Measurements from ENCODE around the gene GPHB5. TPM values are rescaled to one million over a fixed set of nuclear protein-coding genes. Genes with fewer than 3 reads are reported as not detected.
A peak's percentile ranks its signal among the peaks of the same experiment; 100 is the strongest.
"Not testable (repeated sequence)": the region's sequence is repeated elsewhere in the genome, so short reads cannot be mapped to it uniquely, and the experiment has no call there.

GPHB5 gene
- total RNA-seq, 1 donor from 2014 or later = not detected

- DNase-seq (ENCODE audit: low spot score) = no peak
Observed at GRCh38 chr14:63295231-63295685, 23.5 kb downstream of the GPHB5 start.

- no peak for DNase-seq (ENCODE audit: low spot score)
Observed at GRCh38 chr14:63292805-63293204, 25.9 kb downstream of the GPHB5 start.

DNA sequence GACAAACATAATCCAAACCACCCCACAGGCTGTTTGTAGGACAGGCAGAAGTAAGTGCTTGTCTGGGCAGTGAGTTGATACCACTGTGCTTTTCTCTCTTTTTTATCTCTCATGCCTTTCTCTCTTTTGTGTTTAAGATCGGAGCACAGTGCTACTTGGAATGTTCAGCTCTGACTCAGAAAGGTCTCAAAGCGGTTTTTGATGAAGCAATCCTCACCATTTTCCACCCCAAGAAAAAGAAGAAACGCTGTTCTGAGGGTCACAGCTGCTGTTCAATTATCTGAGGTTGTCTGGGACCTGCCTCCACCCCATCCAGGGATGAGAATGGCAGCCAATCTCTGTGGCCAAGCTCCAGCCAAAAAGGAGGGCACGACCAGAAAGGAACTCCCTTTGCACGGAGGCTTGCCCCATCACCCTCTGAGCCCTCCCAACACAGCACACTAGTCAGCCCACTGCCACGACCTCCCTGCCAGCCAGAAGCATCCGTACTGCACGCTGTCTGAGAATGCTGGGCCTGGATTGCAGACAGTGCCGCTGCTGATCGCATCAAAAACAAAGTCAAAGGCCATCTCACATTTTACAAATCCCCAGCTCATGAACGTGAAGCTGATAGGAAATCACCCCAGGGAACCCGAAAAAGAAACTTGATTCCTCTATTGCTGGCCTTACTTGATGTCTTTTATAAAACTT lies 27.8 kb downstream of the GPHB5 start:
- DNase-seq (ENCODE audit: low spot score) = no peak

DNA sequence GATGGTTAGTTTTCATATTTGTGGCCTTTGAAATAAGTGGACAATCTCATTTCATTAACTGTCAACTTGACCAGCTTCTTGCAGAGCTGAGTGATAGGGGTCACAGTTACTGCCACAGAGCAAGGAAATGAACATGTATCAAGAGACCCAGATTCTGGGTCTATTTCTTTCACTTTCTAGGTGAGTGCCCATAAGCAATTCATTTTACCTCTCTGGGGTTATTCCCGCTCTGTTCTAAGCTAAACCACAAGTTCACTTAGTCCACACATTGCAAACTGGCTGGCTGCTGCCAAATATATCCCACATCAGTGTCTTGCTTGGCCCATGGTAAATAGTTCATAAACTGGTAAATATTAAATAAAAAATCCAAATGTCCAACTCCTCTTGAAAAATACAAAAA lies 29.9 kb downstream of the GPHB5 start:
- DNase-seq (ENCODE audit: low spot score) = no peak

DNA sequence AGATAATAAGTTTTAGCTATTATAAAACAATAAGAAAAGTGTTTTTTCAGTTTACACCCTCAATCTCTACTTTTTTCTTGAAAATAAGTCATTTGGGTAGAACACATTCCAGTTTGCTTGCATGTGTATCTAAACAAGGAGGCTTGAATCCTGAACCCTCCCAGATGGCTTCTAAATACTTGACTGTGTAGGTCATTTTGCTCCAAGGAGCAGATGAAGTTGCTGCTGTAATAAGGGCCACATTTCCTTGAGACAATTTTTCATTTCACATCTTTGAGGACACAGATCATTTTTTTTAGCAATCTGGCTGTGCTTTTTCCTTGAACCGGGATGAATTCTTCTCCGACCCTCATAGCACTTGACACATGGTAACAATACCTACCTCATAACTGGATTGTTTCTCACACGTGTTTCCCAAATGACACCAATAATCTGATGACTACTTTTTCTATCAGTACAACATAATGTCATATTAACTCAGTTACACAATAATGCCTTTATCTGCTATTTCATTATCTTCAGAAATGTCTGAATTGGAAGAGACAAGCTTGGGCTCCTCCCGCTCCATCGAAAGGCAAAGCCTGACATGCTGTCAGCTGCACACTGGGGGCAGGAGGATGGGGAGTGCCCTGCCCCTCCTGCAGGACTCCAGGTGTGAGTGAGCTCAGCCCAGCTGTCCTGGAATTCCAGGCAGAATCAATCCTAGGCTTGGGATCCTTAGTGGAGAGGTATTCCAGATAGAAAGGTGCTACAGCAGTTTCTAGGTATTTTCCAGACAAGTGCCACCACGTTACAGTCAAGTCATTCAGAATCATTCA lies 30.9 kb downstream of the GPHB5 start:
- DNase-seq (ENCODE audit: low spot score) = no peak

DNA sequence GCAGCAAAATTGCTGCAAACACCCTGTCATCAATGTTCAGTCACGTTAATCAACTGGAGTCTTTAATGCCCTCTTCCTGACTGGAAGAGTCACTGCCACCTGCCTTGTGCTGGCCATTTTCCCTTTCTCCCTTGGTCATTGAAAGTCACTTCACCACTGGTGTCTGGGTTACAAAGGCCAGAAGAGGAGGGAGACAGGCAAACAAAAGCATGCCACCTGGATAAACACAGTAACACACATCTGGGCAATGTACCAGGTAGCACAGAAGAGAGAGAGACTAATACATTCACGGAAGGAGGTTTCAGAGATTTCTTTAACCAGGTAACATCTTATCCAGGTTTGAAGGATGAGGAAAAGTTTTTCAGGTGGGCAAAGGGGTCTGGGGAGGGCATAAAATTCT lies 32.7 kb downstream of the GPHB5 start:
- no peak for DNase-seq (ENCODE audit: low spot score)

DNA sequence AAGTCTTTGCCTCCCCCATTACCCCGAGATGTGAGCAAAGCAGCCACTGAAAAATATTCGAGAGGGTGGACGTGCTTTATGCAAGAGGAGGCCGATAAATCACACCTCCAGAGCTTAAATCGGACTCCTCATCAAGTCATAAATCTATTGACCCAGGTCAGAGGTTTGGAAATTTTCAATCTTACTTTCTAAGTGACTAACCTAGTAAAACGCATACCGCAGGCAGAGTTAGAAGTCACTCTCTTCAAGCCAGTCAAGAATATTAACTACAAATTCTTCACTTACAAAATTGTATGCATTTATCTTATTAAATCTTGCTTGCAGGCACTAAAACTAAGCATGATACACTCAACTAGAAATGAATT lies 34.9 kb downstream of the GPHB5 start:
- DNase-seq (ENCODE audit: low spot score) = no peak

DNA sequence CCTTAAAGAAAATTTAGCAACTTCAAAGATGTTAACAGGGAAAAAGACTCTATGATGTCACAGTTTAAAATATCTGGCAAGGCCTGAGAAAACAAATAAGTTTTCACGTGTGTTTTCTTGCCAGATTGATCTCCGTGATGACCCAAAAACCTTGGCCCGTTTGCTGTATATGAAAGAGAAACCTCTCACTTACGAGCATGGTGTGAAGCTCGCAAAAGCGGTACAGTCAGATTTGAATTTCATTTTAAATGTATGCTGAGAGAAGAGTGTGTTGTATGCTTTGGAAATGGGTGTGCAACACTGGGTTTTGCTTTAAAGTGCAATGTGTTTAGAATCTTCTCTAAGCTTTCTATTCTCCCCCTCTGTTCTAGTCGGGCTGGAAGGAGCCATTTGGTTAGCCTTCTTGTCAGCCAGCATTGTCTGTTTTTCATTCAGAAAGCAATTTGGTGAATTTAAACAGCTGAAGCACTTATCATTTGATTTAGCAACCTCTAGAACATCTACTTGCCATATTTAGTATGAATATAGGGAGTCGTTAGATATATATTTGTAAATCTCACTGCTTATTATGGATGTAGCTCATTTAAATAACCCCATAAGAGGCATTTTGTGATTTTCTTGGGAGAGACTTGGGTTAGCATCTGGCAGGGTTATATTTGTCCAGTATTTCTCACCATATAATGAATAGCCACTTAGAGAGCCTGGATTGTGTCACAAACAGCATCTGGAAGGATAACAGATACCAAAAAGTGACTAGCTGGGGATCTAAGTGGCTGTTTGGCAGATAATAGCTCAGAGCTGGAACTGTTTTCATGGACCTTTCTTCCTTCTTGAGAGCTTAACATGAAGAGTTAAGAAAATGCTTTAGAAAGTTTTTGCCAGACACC lies 35.5 kb downstream of the GPHB5 start:
- peak; percentile 88 for DNase-seq (ENCODE audit: low spot score)

GRCh38 chr14:63279933-63280332 lies 38.8 kb downstream of the GPHB5 start:
- DNase-seq (ENCODE audit: low spot score) = not testable (repeated sequence)

DNA sequence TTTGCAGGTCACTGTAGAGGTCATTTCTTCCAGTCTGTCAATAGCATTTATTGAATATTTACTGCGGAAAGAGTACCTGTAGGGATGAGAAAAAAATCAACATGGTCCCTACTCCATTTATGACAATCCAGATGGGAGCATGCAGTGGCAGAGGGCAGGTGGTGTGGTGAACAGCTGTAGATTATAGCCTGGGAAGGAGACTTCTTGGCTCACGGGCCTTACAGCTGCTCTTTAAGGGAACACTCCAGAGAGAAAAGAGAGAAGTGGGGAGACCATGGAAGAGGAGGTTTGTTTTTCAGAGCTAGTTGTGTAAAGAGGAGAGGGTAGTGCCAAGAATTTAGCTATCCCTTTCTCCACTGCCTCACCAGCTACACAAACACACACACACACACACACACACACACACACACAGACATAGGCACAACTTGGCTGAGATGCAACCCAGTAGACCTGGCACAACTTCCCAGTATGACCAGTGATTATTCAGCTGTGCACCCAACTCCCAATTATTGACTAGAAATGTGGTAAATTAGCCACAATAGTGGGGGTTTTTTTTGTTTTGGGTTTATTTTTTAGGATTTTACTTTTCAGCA lies 41.0 kb downstream of the GPHB5 start:
- no peak for DNase-seq (ENCODE audit: low spot score)

DNA sequence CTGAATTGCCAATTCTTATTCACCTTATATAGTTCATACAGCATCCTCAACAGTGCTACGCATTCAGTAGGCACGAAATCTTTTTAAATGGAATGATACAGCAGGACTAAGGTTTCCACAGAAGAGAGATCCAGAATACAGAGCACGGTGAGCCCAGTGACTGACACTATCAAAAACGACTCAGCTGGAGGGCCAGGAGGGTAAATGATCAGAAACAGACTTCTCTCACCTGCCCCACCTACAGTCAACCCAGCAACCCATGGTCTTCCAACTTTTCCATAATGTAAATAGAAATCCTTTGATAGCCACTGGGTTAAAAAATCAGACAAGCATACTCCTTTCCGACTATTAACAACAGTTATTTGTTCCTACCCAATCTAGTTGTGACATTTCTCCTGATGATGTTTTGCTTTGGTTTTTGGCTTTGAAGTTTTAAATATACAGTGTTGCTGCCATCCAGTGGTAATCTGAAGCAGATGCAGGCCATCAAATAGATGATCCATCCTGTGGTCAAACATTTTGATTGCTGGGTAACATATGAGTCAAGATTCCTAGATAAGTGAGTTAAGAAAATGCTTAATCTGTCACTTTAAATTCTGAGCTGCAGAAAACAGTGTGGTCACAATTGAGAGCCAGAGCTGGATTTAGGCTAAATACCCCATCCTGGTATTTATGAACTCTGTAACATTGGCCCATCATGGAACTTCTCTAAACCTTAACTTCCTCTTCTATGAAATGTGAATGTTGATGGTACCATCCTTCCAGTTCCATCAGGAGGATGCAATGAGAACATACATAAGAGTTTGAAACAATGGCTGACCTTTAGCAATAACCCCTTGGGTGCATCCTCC lies 42.0 kb downstream of the GPHB5 start:
- DNase-seq (ENCODE audit: low spot score) = peak; percentile 57

- DNase-seq (ENCODE audit: low spot score) = no peak
Observed at GRCh38 chr14:63276016-63276415, 42.7 kb downstream of the GPHB5 start.

- no peak for DNase-seq (ENCODE audit: low spot score)
Observed at GRCh38 chr14:63275611-63276010, 43.1 kb downstream of the GPHB5 start.

- peak; percentile 40 for DNase-seq (ENCODE audit: low spot score)
Observed at GRCh38 chr14:63273717-63274655, 44.7 kb downstream of the GPHB5 start.

DNA sequence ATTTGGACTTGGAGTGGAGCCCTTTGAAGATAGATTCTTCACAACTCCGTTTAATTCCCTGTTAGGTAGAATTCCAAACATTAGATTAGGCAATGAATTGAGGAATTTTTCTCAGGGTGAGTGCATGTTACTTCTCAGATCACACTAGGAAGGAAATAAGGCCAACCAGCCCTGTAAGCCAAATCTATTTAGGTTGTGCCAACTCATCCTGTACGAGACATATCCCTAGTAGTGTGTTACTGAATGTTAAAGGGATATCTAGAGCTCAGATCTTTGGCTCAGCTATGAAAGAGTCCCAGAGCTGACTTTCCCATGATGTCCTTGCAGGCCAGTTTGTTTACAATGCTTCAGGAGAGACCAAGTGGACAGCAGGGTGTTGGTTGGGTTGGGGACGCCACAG lies 45.6 kb downstream of the GPHB5 start:
- no peak for DNase-seq (ENCODE audit: low spot score)

- no peak for DNase-seq (ENCODE audit: low spot score)
Observed at GRCh38 chr14:63269561-63270225, 49.0 kb downstream of the GPHB5 start.

GRCh38 chr14:63268771-63269170 lies 50.0 kb downstream of the GPHB5 start:
- no peak for DNase-seq (ENCODE audit: low spot score)

- no peak for DNase-seq (ENCODE audit: low spot score)
Observed at GRCh38 chr14:63267171-63267570, 51.6 kb downstream of the GPHB5 start.

DNA sequence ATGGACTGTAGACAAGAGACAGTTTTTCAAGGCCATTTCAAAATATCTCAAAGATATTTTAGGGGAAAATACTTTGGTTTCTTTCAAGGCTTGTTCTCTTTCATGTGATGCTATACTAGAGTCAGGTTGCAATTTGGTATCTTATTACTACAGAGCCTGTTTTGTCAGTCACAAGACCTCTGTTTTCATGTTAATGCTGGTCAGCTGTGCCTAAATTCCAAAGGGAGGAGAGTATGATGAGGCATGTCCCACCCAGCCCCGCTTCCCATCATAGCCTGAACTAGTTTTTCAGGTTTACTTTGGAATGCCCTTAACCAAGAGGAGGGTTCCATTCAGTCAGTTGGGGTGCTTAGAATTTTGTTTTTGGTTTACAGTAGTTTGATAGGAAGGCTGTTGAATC lies 52.6 kb downstream of the GPHB5 start:
- peak; percentile 46 for DNase-seq (ENCODE audit: low spot score)
